Stimulated activated naive B cell treated with anti-CD40 and anti-IgM and Interleukin-4, amounts not matched to agents 10 μg/mL and 1 μg/mL and 100 μg/mL, for 72 hours (primary cell): ENCODE measurements around the gene RNF157.
"Not testable (repeated sequence)": the region's sequence is repeated elsewhere in the genome, so short reads cannot be mapped to it uniquely, and the experiment has no call there.

ENCODE experiments used
- ATAC-seq, 2 donors: fragments of 150-1000 bp; cut with Tn5 transposase; replicated peaks; 2 replicates each; pipeline ENCODE4 v1.10.0; 2021; ENCODE audit warnings: moderate library complexity in 1 of 2
- DNase-seq: peaks from one replicate; pipeline ENCODE4 v3.0.0; 2021
- H3K27ac Mint-ChIP-seq: one replicate; pipeline ENCODE4 v1.8.0; 2022; ENCODE audit warnings: mild to moderate bottlenecking, mixed read lengths
- H3K27me3 Mint-ChIP-seq, 2 donors: one replicate each; pipeline ENCODE4 v1.8.0; 2022; ENCODE audit warnings: mixed read lengths in 2 of 2
- H3K36me3 Mint-ChIP-seq, 2 donors: one replicate each; pipeline ENCODE4 v1.8.0; 2022; ENCODE audit warnings: mixed read lengths in 2 of 2, mild to moderate bottlenecking in 1 of 2
- H3K4me1 Mint-ChIP-seq, 2 donors: one replicate each; pipeline ENCODE4 v1.8.0; 2022; ENCODE audit warnings: mixed read lengths in 2 of 2, mild to moderate bottlenecking in 1 of 2
- H3K4me3 Mint-ChIP-seq, 2 donors: one replicate each; pipeline ENCODE4 v1.8.0; 2022; ENCODE audit warnings: mild to moderate bottlenecking in 2 of 2, mixed read lengths in 2 of 2, moderate library complexity in 1 of 2
- H3K9me3 Mint-ChIP-seq, 2 donors: one replicate each; pipeline ENCODE4 v1.8.0; 2022; ENCODE audit warnings: mixed read lengths in 2 of 2, mild to moderate bottlenecking in 1 of 2

RNF157 gene

DNA sequence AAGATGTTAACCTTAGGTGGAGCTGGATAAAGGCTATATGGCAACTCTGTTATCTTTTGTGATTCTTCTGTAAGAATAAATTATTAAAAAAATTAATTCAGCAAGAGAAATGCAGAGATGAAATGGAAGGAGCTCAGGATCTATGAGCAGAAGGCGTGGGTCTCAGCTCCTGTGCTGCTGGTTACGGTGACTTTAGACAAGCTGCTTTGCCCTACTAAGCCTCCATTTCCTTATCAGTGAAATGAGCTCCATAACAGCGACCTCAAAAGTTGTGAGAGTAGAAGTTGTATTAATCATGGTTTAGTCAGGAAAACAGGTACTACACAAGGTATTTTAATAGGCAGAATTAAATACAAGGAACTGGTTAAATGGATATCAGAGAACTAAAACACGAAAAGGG lies 51.0 kb downstream of the RNF157 start:
- DNase-seq, result no peak
- Mint-ChIP-seq H3K27me3 (no peaks in the 10 kb centered on the region), H3K4me3 (no peak overlapping the region), H3K4me1 (peaks cover 25 to 54% of the 10 kb centered on the region in 2 donors), H3K36me3 (no peaks in the 10 kb centered on the region), H3K9me3 (no peaks in the 10 kb centered on the region), H3K27ac (peak overlapping the region; percentile 60)
- no peak for ATAC-seq

DNA sequence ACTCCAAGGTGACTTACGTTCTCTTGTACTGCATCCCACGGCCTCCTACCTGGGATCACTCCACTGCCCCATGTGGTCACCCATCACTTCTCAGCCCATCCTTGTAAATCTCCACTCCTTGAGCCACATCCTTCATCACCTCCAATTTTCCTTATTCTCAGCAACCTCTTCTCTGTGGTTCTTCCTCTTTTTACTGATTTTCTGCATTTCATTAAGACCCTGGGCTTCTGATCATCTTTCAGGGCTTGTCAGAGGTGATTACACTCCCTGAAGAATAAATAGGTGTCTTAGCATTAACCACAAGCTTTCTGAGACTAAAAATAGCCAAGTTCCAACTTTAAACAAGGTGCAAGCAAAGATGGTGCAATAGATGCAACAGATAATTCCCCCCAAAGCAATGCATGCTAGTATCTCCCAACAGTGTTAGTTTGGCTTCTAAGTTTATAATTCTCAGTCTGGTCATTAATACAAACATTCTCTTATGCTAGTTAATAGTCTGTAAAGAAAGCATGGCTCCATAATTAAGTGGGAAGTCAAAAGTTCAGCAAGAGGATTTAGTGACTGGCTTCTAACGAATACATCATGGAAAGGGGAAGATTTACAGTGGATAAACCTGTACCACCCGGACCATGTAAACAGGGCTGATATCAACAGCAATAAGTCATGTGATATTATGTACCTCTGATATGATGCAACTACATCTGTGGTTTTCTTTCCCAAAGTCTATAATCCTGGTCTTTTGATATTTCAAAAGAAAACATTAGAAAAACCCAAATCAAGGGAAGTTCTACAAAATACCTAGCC lies 51.9 kb downstream of the RNF157 start:
- H3K27me3 Mint-ChIP-seq, result no peaks in the 10 kb centered on the region
- H3K4me3 Mint-ChIP-seq, result no peak overlapping the region
- DNase-seq, result no peak
- H3K27ac Mint-ChIP-seq, result no peak overlapping the region
- H3K9me3 Mint-ChIP-seq, result no peaks in the 10 kb centered on the region
- H3K4me1 Mint-ChIP-seq, result peaks cover 23 to 54% of the 10 kb centered on the region in 2 donors
- no peaks in the 10 kb centered on the region for H3K36me3 Mint-ChIP-seq
- no peak for ATAC-seq

DNA sequence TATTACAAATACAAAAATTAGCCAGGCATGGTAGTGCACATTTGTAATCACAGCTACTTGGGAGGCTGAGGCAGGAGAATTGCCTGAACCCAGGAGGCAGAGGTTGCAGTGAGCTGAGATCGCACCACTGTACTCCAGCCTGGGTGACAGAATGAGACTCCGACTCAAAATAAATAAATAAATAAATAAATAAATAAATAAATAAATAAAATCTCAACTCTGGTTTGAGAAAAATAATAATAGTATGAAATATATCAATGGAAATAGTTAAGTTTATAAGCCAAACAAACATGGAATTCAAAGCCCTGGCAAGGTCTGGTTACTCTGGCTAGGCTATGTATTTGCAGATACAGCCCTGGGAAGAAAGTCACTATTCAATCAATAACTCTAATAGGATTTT lies 53.5 kb downstream of the RNF157 start:
- not testable (repeated sequence) for ATAC-seq, H3K36me3 Mint-ChIP-seq, DNase-seq, H3K9me3 Mint-ChIP-seq, H3K4me3 Mint-ChIP-seq, H3K27me3 Mint-ChIP-seq, H3K27ac Mint-ChIP-seq
- peaks cover 19 to 45% of the 10 kb centered on the region in 2 donors for H3K4me1 Mint-ChIP-seq

DNA sequence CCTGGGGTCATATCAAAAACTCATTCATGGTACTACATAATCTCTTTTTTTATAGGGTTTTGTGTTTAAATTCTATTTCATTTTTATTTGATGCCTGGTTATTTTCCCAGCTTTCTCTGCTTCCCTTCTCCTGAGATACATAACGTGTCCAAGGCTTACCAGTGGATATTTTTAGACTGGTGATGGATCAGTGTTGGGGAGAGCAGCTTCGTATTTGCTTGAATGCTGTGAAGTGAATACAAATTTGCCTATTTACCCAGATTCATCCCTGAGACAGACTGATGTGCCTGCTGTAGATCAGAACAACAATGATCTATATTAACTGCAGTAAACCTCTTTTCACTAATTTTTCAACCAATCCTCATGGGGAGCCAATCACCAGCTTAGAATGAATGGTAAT lies 56.0 kb downstream of the RNF157 start:
- Mint-ChIP-seq H3K27ac (no peak overlapping the region), H3K9me3 (no peaks in the 10 kb centered on the region), H3K27me3 (no peaks in the 10 kb centered on the region), H3K36me3 (no peaks in the 10 kb centered on the region), H3K4me3 (no peak overlapping the region), H3K4me1 (peaks cover 14 to 34% of the 10 kb centered on the region in 2 donors)
- DNase-seq (no peak), ATAC-seq (no peak)

GRCh38 chr17:76182016-76182764 lies 58.1 kb downstream of the RNF157 start:
- DNase-seq, result peak; percentile 90
- ATAC-seq, result peak; percentile 97 to 98
- no peaks in the 10 kb centered on the region for H3K27me3 Mint-ChIP-seq
- peak overlapping the region; percentile 63 for H3K27ac Mint-ChIP-seq
- H3K4me1 Mint-ChIP-seq, result peaks cover 8 to 19% of the 10 kb centered on the region in 2 donors
- no peaks in the 10 kb centered on the region for H3K36me3 Mint-ChIP-seq
- H3K9me3 Mint-ChIP-seq, result no peaks in the 10 kb centered on the region
- H3K4me3 Mint-ChIP-seq, result no peak overlapping the region

- H3K36me3 Mint-ChIP-seq, result no peaks in the 10 kb centered on the region
- ATAC-seq, result peak in 1 of 2 donors; percentile 33
These were observed 60.5 kb downstream of the RNF157 start for GRCh38 chr17:76179496-76180467.

DNA sequence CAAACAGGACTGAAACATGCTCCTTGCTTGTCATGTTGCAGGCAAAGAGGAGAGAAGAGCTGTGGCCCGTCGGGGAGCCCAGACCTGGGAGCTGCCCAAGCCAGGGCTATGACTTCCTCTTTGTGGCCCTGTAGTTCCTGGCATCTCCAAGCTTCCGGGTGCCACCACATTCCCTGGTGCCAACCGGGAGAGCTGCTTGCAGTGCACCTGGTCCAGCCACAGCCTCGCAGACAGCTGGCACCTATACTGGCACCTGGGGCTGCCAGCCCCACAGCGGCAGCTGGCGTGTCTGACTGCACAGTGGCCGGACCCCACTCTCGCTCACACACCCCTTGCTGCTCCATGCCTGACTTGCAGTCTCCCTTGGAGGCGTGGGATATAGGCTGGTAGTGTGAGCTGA lies 62.2 kb downstream of the RNF157 start:
- Mint-ChIP-seq H3K9me3 (no peaks in the 10 kb centered on the region), H3K27me3 (no peaks in the 10 kb centered on the region), H3K4me3 (no peak overlapping the region), H3K36me3 (no peaks in the 10 kb centered on the region), H3K27ac (no peak overlapping the region), H3K4me1 (peaks cover 3 to 10% of the 10 kb centered on the region in 2 donors)
- ATAC-seq, result no peak
- DNase-seq, result no peak

More at GRCh38 chr17:76179496-76180467, 60.5 kb downstream of the RNF157 start:
- Mint-ChIP-seq H3K27me3 (no peaks in the 10 kb centered on the region), H3K9me3 (no peaks in the 10 kb centered on the region), H3K4me3 (no peak overlapping the region), H3K27ac (peak overlapping the region; percentile 14), H3K4me1 (peaks cover 4 to 15% of the 10 kb centered on the region in 2 donors)
- no peak for DNase-seq

DNA sequence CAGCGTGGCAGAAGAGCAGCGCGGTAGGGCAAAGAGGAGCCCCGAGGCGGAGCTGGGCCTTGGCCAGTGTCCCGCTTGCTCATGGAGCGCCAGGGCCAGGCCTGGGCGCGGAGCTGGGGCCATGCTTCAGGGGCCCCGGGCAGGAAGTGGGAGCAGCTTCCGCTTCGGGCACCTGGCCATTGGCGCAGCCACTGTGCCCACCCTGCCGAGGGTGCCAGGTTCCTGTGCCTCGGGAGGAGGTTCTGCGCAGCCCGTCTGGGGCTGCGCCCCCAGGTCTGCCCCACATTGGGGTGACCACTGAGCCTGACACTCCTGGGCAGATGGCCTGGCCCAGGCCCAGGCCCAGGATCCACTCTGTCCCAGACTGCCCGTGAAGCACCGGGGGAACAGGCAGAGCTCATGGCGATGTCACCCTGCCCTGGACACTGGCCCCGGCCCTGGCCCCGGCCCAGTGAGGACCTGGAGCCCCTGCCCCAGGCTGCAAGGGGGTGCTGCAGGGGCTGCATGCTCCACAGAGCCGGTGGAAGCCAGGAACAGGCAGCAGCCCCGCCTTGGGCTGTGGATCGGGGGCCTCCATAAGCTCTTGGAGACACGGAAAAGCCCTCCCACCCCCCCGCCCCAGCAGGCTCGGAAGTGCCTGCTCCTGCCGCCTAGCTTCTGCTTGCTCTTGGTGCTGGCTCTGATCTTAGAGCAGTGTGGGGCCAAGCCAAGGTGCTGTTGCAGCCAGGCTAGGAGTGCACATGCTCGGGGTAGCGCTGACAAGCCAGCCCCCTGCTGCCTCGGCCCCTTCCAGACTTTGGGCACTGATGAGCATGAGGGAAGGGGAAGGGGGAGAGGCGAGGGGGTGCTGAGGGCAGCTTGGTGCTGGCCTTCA lies 63.4 kb downstream of the RNF157 start:
- Mint-ChIP-seq H3K4me3 (no peak overlapping the region), H3K27ac (no peak overlapping the region), H3K9me3 (no peaks in the 10 kb centered on the region), H3K27me3 (no peaks in the 10 kb centered on the region), H3K4me1 (peaks cover under 1 to 7% of the 10 kb centered on the region in 2 donors), H3K36me3 (no peaks in the 10 kb centered on the region)
- ATAC-seq (no peak), DNase-seq (no peak)

DNA sequence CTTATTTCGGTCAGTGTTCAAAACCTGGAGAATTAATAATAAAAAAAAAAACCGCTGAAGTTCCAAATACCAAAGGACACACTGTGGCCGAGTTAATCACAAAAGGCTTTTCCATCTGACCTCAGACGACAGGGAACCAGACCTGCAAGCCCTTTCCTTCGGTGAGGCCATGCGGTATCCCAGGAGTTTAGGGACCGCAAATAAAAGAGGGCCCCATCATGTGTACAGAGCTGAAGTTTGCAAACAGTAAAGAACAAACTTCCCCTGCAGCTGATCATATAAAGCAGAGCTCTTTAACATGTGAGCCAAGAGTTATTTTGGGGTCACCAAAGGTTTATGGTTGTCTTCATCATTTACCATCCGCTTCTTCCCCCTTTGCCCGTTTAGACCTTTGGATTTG lies 66.3 kb downstream of the RNF157 start:
- no peak overlapping the region for H3K27ac Mint-ChIP-seq
- DNase-seq (no peak), ATAC-seq (no peak)
- H3K4me3 Mint-ChIP-seq, result no peak overlapping the region
- H3K36me3 Mint-ChIP-seq, result no peaks in the 10 kb centered on the region
- no peaks in the 10 kb centered on the region for H3K27me3 Mint-ChIP-seq
- H3K9me3 Mint-ChIP-seq, result no peaks in the 10 kb centered on the region
- no peaks in the 10 kb centered on the region for H3K4me1 Mint-ChIP-seq

DNA sequence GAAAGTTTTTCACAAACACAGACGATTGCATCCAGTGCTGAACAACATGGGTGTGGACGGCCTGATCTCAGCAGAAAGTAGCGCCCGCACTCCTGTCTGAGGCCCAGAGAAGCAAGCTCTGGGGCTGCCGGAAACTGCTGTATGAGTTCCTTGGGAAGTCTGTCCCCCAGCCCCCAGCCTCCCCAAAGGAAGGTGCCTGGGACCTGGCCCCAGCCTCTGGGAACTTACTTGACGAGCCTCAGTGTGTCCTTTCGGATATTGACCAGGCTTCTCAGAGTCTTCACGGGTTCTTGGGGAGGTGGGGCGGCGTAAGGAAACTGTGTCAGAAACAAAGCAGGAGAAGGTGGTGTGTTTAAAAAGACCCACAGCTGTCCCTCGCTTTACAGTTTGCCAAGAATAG lies 66.8 kb downstream of the RNF157 start:
- H3K27ac Mint-ChIP-seq, result no peak overlapping the region
- no peaks in the 10 kb centered on the region for H3K4me1 Mint-ChIP-seq
- ATAC-seq (no peak), DNase-seq (no peak)
- no peaks in the 10 kb centered on the region for H3K27me3 Mint-ChIP-seq
- H3K4me3 Mint-ChIP-seq, result no peak overlapping the region
- H3K9me3 Mint-ChIP-seq, result no peaks in the 10 kb centered on the region
- no peaks in the 10 kb centered on the region for H3K36me3 Mint-ChIP-seq

- ATAC-seq, result no peak
These were observed 68.6 kb downstream of the RNF157 start for GRCh38 chr17:76171706-76172105.

DNA sequence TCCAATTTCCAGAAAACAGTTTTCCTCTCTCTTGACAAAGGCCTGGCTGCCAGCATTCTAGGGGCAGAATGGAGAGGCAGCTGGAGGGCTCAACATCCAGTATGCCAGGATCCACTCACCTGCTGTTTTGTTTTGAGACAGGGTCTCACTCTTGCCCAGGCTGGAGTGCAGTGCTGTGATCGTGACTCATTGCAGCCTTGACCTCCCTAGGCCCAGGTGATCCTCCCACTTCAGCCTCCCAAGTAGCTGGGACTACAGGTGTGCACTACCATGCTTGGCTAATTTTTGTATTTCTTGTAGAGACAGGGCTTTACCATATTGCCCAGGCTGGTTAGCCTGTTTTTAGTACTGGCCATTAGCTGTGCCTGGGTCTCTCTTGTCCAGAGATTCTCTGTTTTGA lies 70.2 kb downstream of the RNF157 start:
- H3K27me3 Mint-ChIP-seq, result no peaks in the 10 kb centered on the region
- no peaks in the 10 kb centered on the region for H3K36me3 Mint-ChIP-seq
- DNase-seq, result no peak
- no peak overlapping the region for H3K4me3 Mint-ChIP-seq
- ATAC-seq, result no peak
- no peak overlapping the region for H3K27ac Mint-ChIP-seq
- no peaks in the 10 kb centered on the region for H3K4me1 Mint-ChIP-seq
- no peaks in the 10 kb centered on the region for H3K9me3 Mint-ChIP-seq

More at GRCh38 chr17:76171706-76172105, 68.6 kb downstream of the RNF157 start:
- Mint-ChIP-seq H3K4me3 (no peak overlapping the region), H3K27me3 (no peaks in the 10 kb centered on the region), H3K27ac (no peak overlapping the region), H3K36me3 (no peaks in the 10 kb centered on the region), H3K4me1 (no peaks in the 10 kb centered on the region), H3K9me3 (no peaks in the 10 kb centered on the region)
- DNase-seq, result no peak

GRCh38 chr17:76166906-76167305 lies 73.4 kb downstream of the RNF157 start:
- Mint-ChIP-seq H3K4me1 (no peaks in the 10 kb centered on the region), H3K4me3 (no peak overlapping the region), H3K27ac (no peak overlapping the region), H3K9me3 (no peaks in the 10 kb centered on the region), H3K27me3 (no peaks in the 10 kb centered on the region), H3K36me3 (no peaks in the 10 kb centered on the region)
- DNase-seq (no peak), ATAC-seq (no peak)
